C4-2B (cell line): ENCODE results near the gene TRHDE.

ENCODE experiments used
- ZFX ChIP-seq: fragments of 450-650 bp; IDR thresholded peaks from 2 replicates; pipeline ENCODE4 v1.6.1; 2017
- TF ChIP-seq, protein P1 (sequence below): fragments of 450-650 bp; conservative IDR thresholded peaks from 2 replicates; pipeline ENCODE4 v1.5.1; 2017; ENCODE audit warnings: mild to moderate bottlenecking

DNA sequence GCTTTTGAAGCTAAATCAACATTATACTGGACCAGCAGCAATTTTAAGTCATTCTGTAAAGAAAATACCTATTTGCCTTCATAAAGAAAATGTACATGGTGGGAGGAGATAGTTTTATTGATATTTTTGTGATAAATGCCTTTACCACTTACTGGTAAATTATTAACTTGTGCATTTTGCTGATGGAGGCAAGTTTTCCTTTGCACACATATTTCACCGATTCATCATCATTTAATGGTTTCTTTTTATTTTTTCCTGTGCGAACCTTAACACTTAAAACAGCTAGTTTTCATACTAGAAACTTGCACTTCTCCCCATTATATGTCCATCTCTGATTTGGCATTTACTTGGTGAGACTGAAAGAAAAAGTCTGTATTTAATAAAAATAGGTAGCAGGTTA is 239.3 kb downstream of the TRHDE start:
- TF ChIP-seq, protein P1, sequence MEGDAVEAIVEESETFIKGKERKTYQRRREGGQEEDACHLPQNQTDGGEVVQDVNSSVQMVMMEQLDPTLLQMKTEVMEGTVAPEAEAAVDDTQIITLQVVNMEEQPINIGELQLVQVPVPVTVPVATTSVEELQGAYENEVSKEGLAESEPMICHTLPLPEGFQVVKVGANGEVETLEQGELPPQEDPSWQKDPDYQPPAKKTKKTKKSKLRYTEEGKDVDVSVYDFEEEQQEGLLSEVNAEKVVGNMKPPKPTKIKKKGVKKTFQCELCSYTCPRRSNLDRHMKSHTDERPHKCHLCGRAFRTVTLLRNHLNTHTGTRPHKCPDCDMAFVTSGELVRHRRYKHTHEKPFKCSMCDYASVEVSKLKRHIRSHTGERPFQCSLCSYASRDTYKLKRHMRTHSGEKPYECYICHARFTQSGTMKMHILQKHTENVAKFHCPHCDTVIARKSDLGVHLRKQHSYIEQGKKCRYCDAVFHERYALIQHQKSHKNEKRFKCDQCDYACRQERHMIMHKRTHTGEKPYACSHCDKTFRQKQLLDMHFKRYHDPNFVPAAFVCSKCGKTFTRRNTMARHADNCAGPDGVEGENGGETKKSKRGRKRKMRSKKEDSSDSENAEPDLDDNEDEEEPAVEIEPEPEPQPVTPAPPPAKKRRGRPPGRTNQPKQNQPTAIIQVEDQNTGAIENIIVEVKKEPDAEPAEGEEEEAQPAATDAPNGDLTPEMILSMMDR: no peak
- TF ChIP-seq ZFX: no peak
